ENCODE results near the gene BUB1B.

The BUB1B gene

DNA sequence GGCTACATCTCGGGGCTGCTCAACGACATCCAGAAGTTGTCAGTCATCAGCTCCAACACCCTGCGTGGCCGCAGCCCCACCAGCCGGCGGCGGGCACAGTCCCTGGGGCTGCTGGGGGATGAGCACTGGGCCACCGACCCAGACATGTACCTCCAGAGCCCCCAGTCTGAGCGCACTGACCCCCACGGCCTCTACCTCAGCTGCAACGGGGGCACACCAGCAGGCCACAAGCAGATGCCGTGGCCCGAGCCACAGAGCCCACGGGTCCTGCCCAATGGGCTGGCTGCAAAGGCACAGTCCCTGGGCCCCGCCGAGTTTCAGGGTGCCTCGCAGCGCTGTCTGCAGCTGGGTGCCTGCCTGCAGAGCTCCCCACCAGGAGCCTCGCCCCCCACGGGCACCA is 105.0 kb downstream of the BUB1B start:
- TF ChIP-seq, protein P1, sequence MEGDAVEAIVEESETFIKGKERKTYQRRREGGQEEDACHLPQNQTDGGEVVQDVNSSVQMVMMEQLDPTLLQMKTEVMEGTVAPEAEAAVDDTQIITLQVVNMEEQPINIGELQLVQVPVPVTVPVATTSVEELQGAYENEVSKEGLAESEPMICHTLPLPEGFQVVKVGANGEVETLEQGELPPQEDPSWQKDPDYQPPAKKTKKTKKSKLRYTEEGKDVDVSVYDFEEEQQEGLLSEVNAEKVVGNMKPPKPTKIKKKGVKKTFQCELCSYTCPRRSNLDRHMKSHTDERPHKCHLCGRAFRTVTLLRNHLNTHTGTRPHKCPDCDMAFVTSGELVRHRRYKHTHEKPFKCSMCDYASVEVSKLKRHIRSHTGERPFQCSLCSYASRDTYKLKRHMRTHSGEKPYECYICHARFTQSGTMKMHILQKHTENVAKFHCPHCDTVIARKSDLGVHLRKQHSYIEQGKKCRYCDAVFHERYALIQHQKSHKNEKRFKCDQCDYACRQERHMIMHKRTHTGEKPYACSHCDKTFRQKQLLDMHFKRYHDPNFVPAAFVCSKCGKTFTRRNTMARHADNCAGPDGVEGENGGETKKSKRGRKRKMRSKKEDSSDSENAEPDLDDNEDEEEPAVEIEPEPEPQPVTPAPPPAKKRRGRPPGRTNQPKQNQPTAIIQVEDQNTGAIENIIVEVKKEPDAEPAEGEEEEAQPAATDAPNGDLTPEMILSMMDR (IDR thresholded peaks at IDR 0.05; ENCODE audit: extremely low read depth, missing control alignments): no peak
- DNase-seq (ENCODE audit: low spot score): no peak

DNA sequence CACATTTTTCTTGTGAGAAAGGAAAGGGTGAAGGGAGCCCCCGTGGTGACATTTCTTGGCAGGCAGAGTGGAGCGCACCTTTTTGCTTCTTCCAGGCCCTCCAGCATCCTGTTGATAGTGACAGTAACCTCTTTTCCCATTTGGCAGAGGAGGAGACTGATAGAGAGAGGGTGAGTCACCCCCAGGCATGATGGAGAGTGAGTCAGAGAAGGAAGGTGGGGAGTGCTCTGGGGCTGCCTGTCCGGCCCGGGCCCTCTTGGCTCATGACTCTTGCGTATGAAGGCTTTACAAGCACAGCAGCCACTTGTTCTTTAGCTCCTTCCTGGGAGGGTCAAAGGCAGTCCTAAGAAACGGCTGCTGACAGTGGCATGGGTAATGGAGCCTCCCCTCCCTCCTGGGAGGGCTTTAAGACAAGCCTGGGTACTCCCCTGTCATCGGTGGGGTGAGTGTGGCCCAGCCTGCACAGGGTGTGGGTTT is 106.0 kb downstream of the BUB1B start:
- TF ChIP-seq, protein P1 (IDR thresholded peaks at IDR 0.05; ENCODE audit: extremely low read depth, missing control alignments): no peak
- no peak for DNase-seq (ENCODE audit: low spot score)

DNA sequence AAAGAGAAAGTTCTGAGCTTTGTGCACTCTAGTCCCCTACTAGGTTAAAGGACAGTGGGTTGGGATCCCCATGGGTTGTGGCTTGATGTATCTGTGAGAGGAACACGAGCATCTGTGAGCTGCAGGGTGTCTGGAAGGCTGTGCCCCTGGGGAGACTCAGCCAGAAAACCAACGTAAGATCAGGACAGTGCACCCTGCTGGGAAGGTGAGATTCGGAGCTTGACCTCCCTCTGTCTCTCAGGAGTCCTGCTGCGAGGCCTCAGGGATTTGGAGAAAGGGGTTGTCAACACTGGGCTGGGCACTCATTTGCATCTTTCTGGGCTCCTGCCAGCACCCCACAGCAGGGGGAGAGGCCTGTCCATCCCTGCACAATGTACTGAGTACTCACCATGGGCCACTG is 106.8 kb downstream of the BUB1B start:
- DNase-seq (ENCODE audit: low spot score): no peak
- TF ChIP-seq, protein P1 (IDR thresholded peaks at IDR 0.05; ENCODE audit: extremely low read depth, missing control alignments): no peak

DNA sequence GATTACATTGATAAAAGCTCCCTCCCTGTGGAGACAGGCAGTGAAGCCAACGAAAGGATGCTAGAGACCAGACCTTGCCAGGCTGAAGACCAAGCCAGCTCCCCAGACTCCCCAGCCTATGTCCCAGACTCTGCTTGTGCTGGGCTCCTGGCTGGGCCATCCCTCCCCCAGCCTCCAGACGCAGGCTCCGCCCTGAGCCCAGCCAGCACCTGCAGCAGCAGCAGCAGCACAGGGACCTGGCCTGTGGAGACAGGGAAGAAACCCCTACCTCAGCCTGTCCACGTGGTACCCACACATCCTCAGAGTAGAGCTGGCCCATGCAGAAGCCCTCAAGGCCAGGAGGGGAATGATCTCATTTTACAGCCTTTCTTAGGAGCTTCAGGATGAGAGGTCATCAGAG is 108.7 kb downstream of the BUB1B start:
- TF ChIP-seq, protein P1 (IDR thresholded peaks at IDR 0.05; ENCODE audit: extremely low read depth, missing control alignments): no peak

DNA sequence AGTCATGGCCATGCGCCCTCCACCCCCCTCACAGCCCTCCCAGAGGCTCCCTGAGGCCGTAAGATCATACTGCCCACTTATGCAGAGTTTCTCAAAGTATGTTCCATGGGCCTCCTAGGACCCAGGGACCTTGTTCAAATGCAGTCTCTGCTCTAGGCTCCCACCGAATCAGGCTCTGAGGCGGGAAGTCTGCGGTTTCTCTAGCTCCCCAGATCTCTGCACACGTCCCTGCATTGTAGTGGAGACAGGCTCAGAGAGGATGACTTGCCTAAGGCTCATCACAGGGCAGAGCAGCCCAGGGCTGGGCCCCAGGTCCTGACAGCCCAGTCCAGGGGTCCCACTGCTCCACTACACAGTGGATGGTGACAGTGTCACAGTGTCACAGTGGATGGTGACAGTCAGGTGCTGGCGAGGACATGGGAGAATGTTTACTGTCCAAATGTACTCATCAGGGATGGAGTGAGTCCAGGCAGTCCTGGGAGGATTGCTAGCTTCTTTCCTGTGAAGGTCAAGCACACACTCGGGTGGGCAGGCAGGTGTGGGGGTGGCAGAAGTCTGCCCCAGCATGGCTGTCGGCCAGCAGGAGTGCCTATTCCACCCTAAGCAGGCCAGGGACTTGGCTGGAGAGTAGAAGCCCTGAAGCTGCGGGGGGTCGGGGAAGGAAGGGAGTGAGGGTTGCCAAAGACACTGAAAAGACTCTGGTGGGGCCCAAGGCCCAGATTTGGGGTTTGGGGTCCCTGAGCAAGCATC is 109.6 kb downstream of the BUB1B start:
- no peak for DNase-seq (ENCODE audit: low spot score)
- TF ChIP-seq, protein P1 (IDR thresholded peaks at IDR 0.05; ENCODE audit: extremely low read depth, missing control alignments): no peak

More for the DNA sequence above, 108.7 kb downstream of the BUB1B start:
- DNase-seq (ENCODE audit: low spot score): no peak

Data from GM20000 (cell line).